ENCODE measurements around the gene CDH4.

DNA sequence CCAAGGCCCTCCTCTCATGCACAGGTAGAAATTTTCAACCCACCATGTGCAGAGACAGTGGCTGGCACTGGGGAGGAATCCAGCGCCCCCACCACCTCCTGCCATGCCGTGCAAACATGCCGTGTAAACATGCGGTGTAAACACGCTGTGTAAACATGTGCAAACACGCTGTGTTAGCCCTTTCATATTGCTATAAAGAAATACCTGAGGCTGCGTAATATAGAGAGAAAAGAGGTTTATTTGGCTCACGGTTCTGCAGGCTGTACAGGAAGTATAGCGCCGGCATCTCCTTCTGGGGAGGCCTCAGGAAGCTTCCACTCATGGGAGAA, 595.3 kb downstream of the CDH4 start:
- TF ChIP-seq, protein P1, sequence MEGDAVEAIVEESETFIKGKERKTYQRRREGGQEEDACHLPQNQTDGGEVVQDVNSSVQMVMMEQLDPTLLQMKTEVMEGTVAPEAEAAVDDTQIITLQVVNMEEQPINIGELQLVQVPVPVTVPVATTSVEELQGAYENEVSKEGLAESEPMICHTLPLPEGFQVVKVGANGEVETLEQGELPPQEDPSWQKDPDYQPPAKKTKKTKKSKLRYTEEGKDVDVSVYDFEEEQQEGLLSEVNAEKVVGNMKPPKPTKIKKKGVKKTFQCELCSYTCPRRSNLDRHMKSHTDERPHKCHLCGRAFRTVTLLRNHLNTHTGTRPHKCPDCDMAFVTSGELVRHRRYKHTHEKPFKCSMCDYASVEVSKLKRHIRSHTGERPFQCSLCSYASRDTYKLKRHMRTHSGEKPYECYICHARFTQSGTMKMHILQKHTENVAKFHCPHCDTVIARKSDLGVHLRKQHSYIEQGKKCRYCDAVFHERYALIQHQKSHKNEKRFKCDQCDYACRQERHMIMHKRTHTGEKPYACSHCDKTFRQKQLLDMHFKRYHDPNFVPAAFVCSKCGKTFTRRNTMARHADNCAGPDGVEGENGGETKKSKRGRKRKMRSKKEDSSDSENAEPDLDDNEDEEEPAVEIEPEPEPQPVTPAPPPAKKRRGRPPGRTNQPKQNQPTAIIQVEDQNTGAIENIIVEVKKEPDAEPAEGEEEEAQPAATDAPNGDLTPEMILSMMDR (IDR thresholded peaks at IDR 0.05): no peak
- no peak for TF ChIP-seq POLR2A (IDR thresholded peaks at IDR 0.05)
- no peak for TF ChIP-seq POLR2AphosphoS5 (IDR thresholded peaks at IDR 0.05)

All from prostate gland (tissue), 2 donors.